T-helper 2 cell treated with Interferon-gamma antibody and Interleukin-4, amounts not matched to agents 100 ng/mL and 5 ng/mL, for 36 hours (primary cell): ENCODE measurements around the gene CYP46A1. TPM values are rescaled to one million over a fixed set of nuclear protein-coding genes. Genes with fewer than 3 reads are reported as not detected.
"Not testable (repeated sequence)": the region's sequence is repeated elsewhere in the genome, so short reads cannot be mapped to it uniquely, and the experiment has no call there.

ENCODE experiments used
- intact Hi-C: fragments of 100-400 bp; cut with micrococcal nuclease; formaldehyde crosslinking; loops from one replicate; pipeline ENCODE4 v1.15.1; 2023
- total RNA-seq: library from RNA; stranded (reverse); gene quantifications from 2 replicates; pipeline ENCODE4 v1.2.3, GENCODE V29; 2022

Gene CYP46A1
- 0.07 and 0.09 TPM in 2 replicates for total RNA-seq

- intact Hi-C loops, result loop anchor here (1.0 to 10.0 kb wide), 5 partner anchors 80 to 691 kb away; partner anchors contain the start of genes CCDC85C, CCNK, EML1 and WDR25
Measured at GRCh38 chr14:99683619-99684409, at the start of gene CYP46A1. CYP46A1 (plus strand) TSS chr14:99684298; CDS start chr14:99684418, 120 bp downstream.

- intact Hi-C loops, result no loop called here
Measured at GRCh38 chr14:99634443-99634842, 49.7 kb upstream of the CYP46A1 start.

GRCh38 chr14:99635116-99635515 lies 49.0 kb upstream of the CYP46A1 start:
- intact Hi-C loops, result no loop called here

GRCh38 chr14:99636487-99636886 lies 47.6 kb upstream of the CYP46A1 start:
- intact Hi-C loops, result no loop called here

- intact Hi-C loops, result no loop called here
Measured at GRCh38 chr14:99637624-99638023, 46.5 kb upstream of the CYP46A1 start.

GRCh38 chr14:99642771-99643170 lies 41.3 kb upstream of the CYP46A1 start:
- intact Hi-C loops, result not testable (repeated sequence)

GRCh38 chr14:99643343-99643742 lies 40.8 kb upstream of the CYP46A1 start:
- intact Hi-C loops, result no loop called here

GRCh38 chr14:99644035-99644587 lies 40.0 kb upstream of the CYP46A1 start:
- intact Hi-C loops, result no loop called here

- intact Hi-C loops, result no loop called here
Measured at GRCh38 chr14:99644723-99645544, 39.2 kb upstream of the CYP46A1 start, which contains the start of gene HHIPL1. HHIPL1 (plus strand) TSS chr14:99645129; CDS start chr14:99645208, 79 bp downstream.

- intact Hi-C loops, result no loop called here
Measured at GRCh38 chr14:99645545-99646505, 38.3 kb upstream of the CYP46A1 start.

GRCh38 chr14:99647411-99647810 lies 36.7 kb upstream of the CYP46A1 start:
- intact Hi-C loops, result no loop called here

- intact Hi-C loops, result no loop called here
Measured at GRCh38 chr14:99648027-99648784, 35.9 kb upstream of the CYP46A1 start.

- intact Hi-C loops, result no loop called here
Measured at GRCh38 chr14:99649219-99649618, 34.9 kb upstream of the CYP46A1 start.

- intact Hi-C loops, result no loop called here
Measured at GRCh38 chr14:99649643-99650042, 34.5 kb upstream of the CYP46A1 start.

- intact Hi-C loops, result no loop called here
Measured at GRCh38 chr14:99650189-99650588, 33.9 kb upstream of the CYP46A1 start.

GRCh38 chr14:99651953-99652746 lies 31.9 kb upstream of the CYP46A1 start:
- intact Hi-C loops, result no loop called here

GRCh38 chr14:99654235-99654985 lies 29.7 kb upstream of the CYP46A1 start:
- intact Hi-C loops, result no loop called here

- intact Hi-C loops, result no loop called here
Measured at GRCh38 chr14:99655521-99655920, 28.6 kb upstream of the CYP46A1 start.
